Stimulated activated CD4-positive, alpha-beta T cell treated with anti-CD3 and anti-CD28 coated beads, TNF-alpha, amount 100 ng/mL, for 24 hours (primary cell): Measurements from ENCODE around the gene SETD1B.

Experiments used
- DNase-seq, 3 experiments: peaks; one replicate each; pipeline ENCODE4 v3.0.0-alpha.2; 2020; ENCODE audit warnings: low read depth in 3 of 3

SETD1B gene

GRCh38 chr12:121795034-121795968, 8.5 kb upstream of the SETD1B start:
- DNase-seq = peak in 2 of 3 experiments; percentile 70 to 82

GRCh38 chr12:121796855-121797751, 6.7 kb upstream of the SETD1B start:
- DNase-seq = no peak

- no peak for DNase-seq
These were observed 5.6 kb upstream of the SETD1B start for GRCh38 chr12:121797937-121798786.

- DNase-seq = no peak
These were observed 5.0 kb upstream of the SETD1B start for GRCh38 chr12:121798787-121799155.

GRCh38 chr12:121799156-121799841, 4.5 kb upstream of the SETD1B start:
- no peak for DNase-seq

GRCh38 chr12:121799842-121800693, 3.7 kb upstream of the SETD1B start:
- DNase-seq = peak in 2 of 3 experiments; percentile 72 to 85

GRCh38 chr12:121800694-121801594, 2.9 kb upstream of the SETD1B start:
- no peak for DNase-seq

- DNase-seq = no peak
These were observed 2.0 kb upstream of the SETD1B start for GRCh38 chr12:121801595-121802484.

- no peak for DNase-seq
These were observed 1.3 kb upstream of the SETD1B start for GRCh38 chr12:121802485-121802842.

- peak; percentile 74 to 85 (median 75) for DNase-seq
These were observed 738 bp upstream of the SETD1B start for GRCh38 chr12:121802843-121803698.

- DNase-seq = no peak
These were observed 755 bp downstream of the SETD1B start for GRCh38 chr12:121804417-121805111.

- no peak for DNase-seq
These were observed 1.6 kb downstream of the SETD1B start for GRCh38 chr12:121805171-121806008.

GRCh38 chr12:121806009-121806545, 2.3 kb downstream of the SETD1B start:
- DNase-seq = no peak

- DNase-seq = no peak
These were observed 3.0 kb downstream of the SETD1B start for GRCh38 chr12:121806546-121807423.
